HEK293T (cell line): ENCODE results near the gene FHOD1.
A peak's percentile ranks its signal among the peaks of the same experiment; 100 is the strongest.

Source experiments
- CTCF ChIA-PET: fragments of 350-600 bp; formaldehyde crosslinking; extraction: SDS; loops from one replicate; lab custom pipeline; 2021; ENCODE audit warnings: antibody characterized with exemption, inconsistent platforms; lab: Yijun Ruan, JAX
- POLR2A ChIA-PET: fragments of 350-600 bp; formaldehyde crosslinking; extraction: SDS; loops from one replicate; lab custom pipeline; 2020; ENCODE audit warnings: antibody characterized with exemption, inconsistent platforms; lab: Yijun Ruan, JAX
- DNase-seq: peaks from one replicate; pipeline ENCODE4 v3.0.0; 2012; ENCODE audit warnings: mixed read lengths; ENCODE audit errors: extremely low spot score
- ARNT ChIP-seq: fragments of 450-650 bp; IDR thresholded peaks from 2 replicates; pipeline ENCODE4 v1.6.1; 2017; ENCODE audit warnings: mild to moderate bottlenecking
- BHLHE40 ChIP-seq: fragments of 450-650 bp; IDR thresholded peaks from 2 replicates; pipeline ENCODE4 v1.6.1; 2016; ENCODE audit warnings: mild to moderate bottlenecking, moderate library complexity, borderline replicate concordance
- CTBP1 ChIP-seq: fragments of 450-650 bp; IDR thresholded peaks from 2 replicates; pipeline ENCODE4 v1.6.1; 2016; ENCODE audit warnings: borderline replicate concordance
- ELF4 ChIP-seq: fragments of 450-650 bp; IDR thresholded peaks from 2 replicates; pipeline ENCODE4 v1.6.1; 2017; ENCODE audit warnings: antibody characterized with exemption
- FOXA1 ChIP-seq: fragments of 450-650 bp; IDR thresholded peaks from 2 replicates; pipeline ENCODE4 v1.6.1; 2016; ENCODE audit warnings: mild to moderate bottlenecking
- FOXK2 ChIP-seq: fragments of 450-650 bp; IDR thresholded peaks from 2 replicates; pipeline ENCODE4 v1.6.1; 2016; ENCODE audit warnings: mild to moderate bottlenecking
- FOXM1 ChIP-seq: fragments of 450-650 bp; IDR thresholded peaks from 2 replicates; pipeline ENCODE4 v1.6.1; 2017; ENCODE audit warnings: mild to moderate bottlenecking, borderline replicate concordance
- HDGF ChIP-seq: fragments of 450-650 bp; IDR thresholded peaks from 2 replicates; pipeline ENCODE4 v1.6.1; 2017; ENCODE audit warnings: antibody characterized with exemption, borderline replicate concordance
- L3MBTL2 ChIP-seq: fragments of 450-650 bp; conservative IDR thresholded peaks from 2 replicates; pipeline ENCODE4 v1.6.1; 2016; ENCODE audit warnings: mild to moderate bottlenecking
- LEF1 ChIP-seq: fragments of 450-650 bp; IDR thresholded peaks from 2 replicates; pipeline ENCODE4 v1.6.1; 2017; ENCODE audit warnings: mild to moderate bottlenecking, borderline replicate concordance
- NFRKB ChIP-seq: fragments of 450-650 bp; IDR thresholded peaks from 2 replicates; pipeline ENCODE4 v1.6.1; 2016; ENCODE audit warnings: mild to moderate bottlenecking, moderate library complexity
- SP1 ChIP-seq: fragments of 450-650 bp; IDR thresholded peaks from 2 replicates; pipeline ENCODE4 v1.6.1; 2017
- SUZ12 ChIP-seq: fragments of 450-650 bp; IDR thresholded peaks from 2 replicates; pipeline ENCODE4 v1.6.1; 2016; ENCODE audit warnings: mild to moderate bottlenecking
- TARDBP ChIP-seq: fragments of 450-650 bp; IDR thresholded peaks from 2 replicates; pipeline ENCODE4 v1.6.1; 2016
- ZNF384 ChIP-seq: fragments of 450-650 bp; IDR thresholded peaks from 2 replicates; pipeline ENCODE4 v1.6.1; 2016
- TF ChIP-seq, protein P1 (sequence below): fragments of 450-650 bp; IDR thresholded peaks from 2 replicates; pipeline ENCODE4 v1.6.1; 2016

FHOD1 gene

GRCh38 chr16:67247192-67248072, at the start of gene FHOD1:
Gene FHOD1, minus strand, starts transcription at chr16:67247481. Its CDS starts 71 bp downstream, at chr16:67247410.
- POLR2A ChIA-PET: interaction anchor here (0.7 to 5.3 kb wide), 18 partner anchors 9 to 180 kb away, joined by 3 to 41 read pairs (median 4); partner anchors contain the start of genes E2F4, PLEKHG4 and TMEM208
- CTCF ChIA-PET: interaction anchor here (1.4 to 2.7 kb wide), 2 partner anchors 13 to 21 kb away, joined by 3 to 10 read pairs; partner anchors contain the start of gene TMEM208
- TF ChIP-seq LEF1 (no peak), BHLHE40 (no peak), L3MBTL2 (peak; percentile 94), HDGF (peak; percentile 97; the same call in 1 of the 2 replicates), CTBP1 (no peak)
- DNase-seq: peak; percentile 93

GRCh38 chr16:67296420-67296819, 49.1 kb upstream of the FHOD1 start:
- CTCF ChIA-PET: interaction anchor here (1.0 kb wide), 1 partner anchor 28 kb away, joined by 4 read pairs; no protein-coding TSS in a partner anchor
- no peak for TF ChIP-seq BHLHE40
- no peak for TF ChIP-seq CTBP1
- TF ChIP-seq HDGF: no peak
- no peak for TF ChIP-seq FOXM1
- no peak for TF ChIP-seq ZNF384
- no peak for TF ChIP-seq LEF1
- no peak for TF ChIP-seq ELF4
- no peak for TF ChIP-seq ARNT
- TF ChIP-seq TARDBP: no peak
- TF ChIP-seq, protein P1, sequence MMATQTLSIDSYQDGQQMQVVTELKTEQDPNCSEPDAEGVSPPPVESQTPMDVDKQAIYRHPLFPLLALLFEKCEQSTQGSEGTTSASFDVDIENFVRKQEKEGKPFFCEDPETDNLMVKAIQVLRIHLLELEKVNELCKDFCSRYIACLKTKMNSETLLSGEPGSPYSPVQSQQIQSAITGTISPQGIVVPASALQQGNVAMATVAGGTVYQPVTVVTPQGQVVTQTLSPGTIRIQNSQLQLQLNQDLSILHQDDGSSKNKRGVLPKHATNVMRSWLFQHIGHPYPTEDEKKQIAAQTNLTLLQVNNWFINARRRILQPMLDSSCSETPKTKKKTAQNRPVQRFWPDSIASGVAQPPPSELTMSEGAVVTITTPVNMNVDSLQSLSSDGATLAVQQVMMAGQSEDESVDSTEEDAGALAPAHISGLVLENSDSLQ: no peak
- no peak for TF ChIP-seq L3MBTL2
- no peak for TF ChIP-seq SP1
- no peak for TF ChIP-seq NFRKB
- no peak for TF ChIP-seq FOXK2
- no peak for TF ChIP-seq FOXA1
- TF ChIP-seq SUZ12: no peak
- POLR2A ChIA-PET: interaction anchor here (1.2 to 1.4 kb wide), 2 partner anchors 9 to 11 kb away, joined by 3 to 4 read pairs; no protein-coding TSS in a partner anchor
- DNase-seq: no peak

DNA sequence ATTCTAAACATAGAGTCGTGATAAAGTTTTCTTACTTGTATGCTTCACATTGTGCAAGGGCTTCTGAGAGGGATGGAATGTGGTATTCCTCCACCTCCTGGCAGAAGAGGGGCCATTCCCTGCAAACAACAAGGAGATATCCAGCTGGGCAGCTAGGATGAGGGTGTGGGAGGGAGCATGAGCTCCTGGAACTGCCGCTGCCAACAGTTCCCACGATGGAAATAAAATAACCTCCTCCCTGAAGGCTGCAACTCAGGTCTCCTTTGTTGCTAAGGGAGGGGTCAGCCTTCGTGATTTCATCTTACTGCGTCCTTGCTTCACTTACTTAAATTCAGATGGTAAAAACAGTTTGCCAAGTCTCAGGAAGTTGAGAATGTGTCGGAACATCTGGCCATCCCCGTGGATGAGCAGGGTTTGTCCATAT, 47.7 kb upstream of the FHOD1 start:
- TF ChIP-seq ARNT (no peak), ELF4 (no peak), LEF1 (no peak), NFRKB (no peak), ZNF384 (no peak), TARDBP (no peak), BHLHE40 (no peak), HDGF (no peak), L3MBTL2 (no peak), FOXA1 (no peak), CTBP1 (no peak), SUZ12 (no peak), FOXM1 (no peak), SP1 (no peak), FOXK2 (no peak)
- TF ChIP-seq, protein P1: no peak
- no peak for DNase-seq
- CTCF ChIA-PET: interaction anchor here (0.6 kb wide), 1 partner anchor 341 kb away, joined by 3 read pairs; no protein-coding TSS in a partner anchor
- POLR2A ChIA-PET: no interaction called here

GRCh38 chr16:67294171-67294757, 47.0 kb upstream of the FHOD1 start:
- TF ChIP-seq SP1 (no peak), ARNT (no peak)
- CTCF ChIA-PET: no interaction called here
- POLR2A ChIA-PET: no interaction called here
- DNase-seq: no peak

DNA sequence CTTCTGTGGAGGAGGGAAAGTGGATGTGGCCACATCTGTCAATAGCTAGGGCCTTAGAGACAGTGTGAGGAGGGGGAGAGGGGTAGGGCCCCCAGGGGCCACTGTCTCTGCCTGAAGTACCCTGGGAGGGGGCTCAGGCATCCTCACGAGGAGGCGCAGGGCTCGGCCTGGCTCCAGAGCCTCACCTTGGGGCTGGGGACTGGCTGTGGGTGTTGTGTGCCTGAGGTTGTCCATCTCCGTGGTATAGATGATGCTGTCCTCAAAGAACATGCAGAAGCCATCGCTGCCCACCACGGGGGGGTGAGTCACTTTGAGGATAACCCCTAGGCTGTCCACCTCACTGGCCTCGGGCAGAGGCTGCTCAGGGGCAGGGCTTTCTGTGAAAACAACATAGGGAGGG, 44.2 kb upstream of the FHOD1 start:
- CTCF ChIA-PET: no interaction called here
- no peak for DNase-seq
- TF ChIP-seq ELF4 (no peak), FOXK2 (no peak), L3MBTL2 (no peak), CTBP1 (no peak), ARNT (no peak), BHLHE40 (no peak), HDGF (no peak), FOXA1 (no peak), TARDBP (no peak), ZNF384 (no peak)
- TF ChIP-seq, protein P1: no peak
- POLR2A ChIA-PET: no interaction called here

GRCh38 chr16:67287960-67288359, 40.7 kb upstream of the FHOD1 start:
- ChIA-PET POLR2A (interaction anchor here (0.6 to 1.4 kb wide), 2 partner anchors 9 to 37 kb away, joined by 3 to 4 read pairs; no protein-coding TSS in a partner anchor), CTCF (no interaction called here)
- DNase-seq: no peak
- TF ChIP-seq BHLHE40: no peak
- TF ChIP-seq SUZ12: no peak
- no peak for TF ChIP-seq L3MBTL2
- TF ChIP-seq FOXK2: no peak
- TF ChIP-seq LEF1: no peak
- TF ChIP-seq, protein P1: no peak
- no peak for TF ChIP-seq TARDBP
- no peak for TF ChIP-seq CTBP1
- TF ChIP-seq NFRKB: no peak
- TF ChIP-seq HDGF: no peak
- TF ChIP-seq FOXA1: no peak
- no peak for TF ChIP-seq FOXM1
- TF ChIP-seq SP1: no peak
